Posterior cingulate gyrus (tissue), 11 donors: ENCODE data around the gene ASZ1.

Experiments used
- DNase-seq, 10 donors: peaks; one replicate each; pipeline versions ENCODE4 v3.0.0 to v3.0.0-alpha.2; 2020 to 2021; ENCODE audit warnings: mixed read lengths in 3 of 10
- intact Hi-C: fragments of 100-400 bp; cut with DNase I; formaldehyde crosslinking; loops from one replicate; pipeline ENCODE4 v1.15.1; 2023

ASZ1 gene

GRCh38 chr7:117350027-117350426 lies 77.3 kb downstream of the ASZ1 start:
- DNase-seq, result peak in 1 of 10 donors; percentile 30

GRCh38 chr7:117349570-117349969 lies 77.7 kb downstream of the ASZ1 start:
- no peak for DNase-seq
- intact Hi-C loops, result no loop called here

More at GRCh38 chr7:117350027-117350426, 77.3 kb downstream of the ASZ1 start:
- intact Hi-C loops, result no loop called here

- no peak for DNase-seq
- intact Hi-C loops, result no loop called here
These were observed 79.2 kb downstream of the ASZ1 start for GRCh38 chr7:117347962-117348672.

GRCh38 chr7:117347480-117347879 lies 79.8 kb downstream of the ASZ1 start:
- intact Hi-C loops, result no loop called here
- DNase-seq, result no peak

GRCh38 chr7:117346161-117346560 lies 81.1 kb downstream of the ASZ1 start:
- intact Hi-C loops, result no loop called here
- no peak for DNase-seq

GRCh38 chr7:117338020-117338419 lies 89.3 kb downstream of the ASZ1 start:
- DNase-seq, result no peak
- intact Hi-C loops, result no loop called here

GRCh38 chr7:117333168-117333567 lies 94.1 kb downstream of the ASZ1 start:
- intact Hi-C loops, result no loop called here
- DNase-seq, result no peak

GRCh38 chr7:117332031-117332430 lies 95.3 kb downstream of the ASZ1 start:
- intact Hi-C loops, result no loop called here

GRCh38 chr7:117325836-117326235 lies 101.5 kb downstream of the ASZ1 start:
- intact Hi-C loops, result no loop called here
- DNase-seq, result no peak

More at GRCh38 chr7:117332031-117332430, 95.3 kb downstream of the ASZ1 start:
- no peak for DNase-seq

- intact Hi-C loops, result no loop called here
These were observed 102.3 kb downstream of the ASZ1 start for GRCh38 chr7:117324960-117325359.

GRCh38 chr7:117323851-117324711 lies 103.2 kb downstream of the ASZ1 start:
- intact Hi-C loops, result no loop called here
- peak in 8 of 10 donors; percentile 12 to 87 (median 28) for DNase-seq

More at GRCh38 chr7:117324960-117325359, 102.3 kb downstream of the ASZ1 start:
- no peak for DNase-seq

GRCh38 chr7:117323305-117323850 lies 103.9 kb downstream of the ASZ1 start:
- DNase-seq, result no peak
- intact Hi-C loops, result no loop called here

- intact Hi-C loops, result no loop called here
- DNase-seq, result peak in 2 of 10 donors; percentile 68 to 80
These were observed 104.5 kb downstream of the ASZ1 start, which contains the start of gene WNT2 for GRCh38 chr7:117322741-117323304. Gene WNT2, minus strand, starts transcription at chr7:117323058. Its CDS starts 69 bp downstream, at chr7:117322989.

- DNase-seq, result peak in 2 of 10 donors; percentile 77 to 78
- intact Hi-C loops, result no loop called here
These were observed 106.8 kb downstream of the ASZ1 start for GRCh38 chr7:117320523-117320922.

- intact Hi-C loops, result no loop called here
These were observed 108.1 kb downstream of the ASZ1 start for GRCh38 chr7:117319181-117319580.

GRCh38 chr7:117313582-117313981 lies 113.7 kb downstream of the ASZ1 start:
- intact Hi-C loops, result loop anchor here (2.0 to 5.0 kb wide), 2 partner anchors 61 to 74 kb away; no protein-coding TSS in a partner anchor

More at GRCh38 chr7:117319181-117319580, 108.1 kb downstream of the ASZ1 start:
- no peak for DNase-seq

More at GRCh38 chr7:117313582-117313981, 113.7 kb downstream of the ASZ1 start:
- DNase-seq, result no peak
